ENCODE measurements around the gene PKIG. TPM values are rescaled to one million over a fixed set of nuclear protein-coding genes. Genes with fewer than 3 reads are reported as not detected.

The PKIG gene
- total RNA-seq, 1 experiment from 2014 or later: 27.0 TPM

GRCh38 chr20:44532981-44533331 is 49.4 kb upstream of the PKIG start:
- Histone ChIP-seq H2BK15ac (ENCODE audit: low read depth, low read length) (no peak overlapping the region), H3K4me2 (ENCODE audit: insufficient read depth, insufficient read length, low read length) (peak overlapping the region; percentile 67)

More at GRCh38 chr20:44532981-44533331, 49.4 kb upstream of the PKIG start:
- Mint-ChIP-seq H3K36me3 (ENCODE audit: insufficient read depth in 1 of 3, low read depth in 3 of 3) (no peaks in the 10 kb centered on the region), H3K4me1 (peaks cover 2 to 3% of the 10 kb centered on the region in 2 experiments; a peak in 3 of 4 replicates), H3K27me3 (ENCODE audit: low read depth) (no peaks in the 10 kb centered on the region), H3K4me3 (no peak overlapping the region), H3K27ac (no peak overlapping the region), H3K9me3 (no peaks in the 10 kb centered on the region)
- H3K23me2 ChIP-seq (ENCODE audit: insufficient read length, low read depth, low read length, poor library complexity, severe bottlenecking): peaks cover 14% of the 10 kb centered on the region
- H4K91ac ChIP-seq (ENCODE audit: insufficient read length, low read depth, low read length): no peak overlapping the region
- H3K56ac ChIP-seq (ENCODE audit: insufficient read length, low read depth, low read length): no peak overlapping the region
- no peaks in the 10 kb centered on the region for H3K9me3 ChIP-seq (ENCODE audit: control insufficient read depth, low read depth, low read length)
- H2BK120ac ChIP-seq (ENCODE audit: low read depth, low read length, poor library complexity, severe bottlenecking): no peak overlapping the region
- H3K9ac ChIP-seq (ENCODE audit: extremely low read depth, insufficient read length, low read length): peak overlapping the region; percentile 51
- H4K20me1 ChIP-seq (ENCODE audit: control insufficient read depth, insufficient read depth, insufficient read length): no peaks in the 10 kb centered on the region
- no peak overlapping the region for H3K23ac ChIP-seq (ENCODE audit: insufficient read length, low read depth, low read length)
- H2BK12ac ChIP-seq (ENCODE audit: insufficient read length, low read depth, low read length): no peak overlapping the region
- H3K4me1 ChIP-seq (ENCODE audit: insufficient read depth, low read length): no peaks in the 10 kb centered on the region
- no peak for DNase-seq
- H3K14ac ChIP-seq (ENCODE audit: insufficient read depth, low read length): no peak overlapping the region
- H2AK5ac ChIP-seq (ENCODE audit: insufficient read length, low read length): no peak overlapping the region
- no peak overlapping the region for H3K4ac ChIP-seq (ENCODE audit: low read depth, low read length)
- H2BK20ac ChIP-seq (ENCODE audit: low read depth, low read length, poor library complexity, severe bottlenecking): no peak overlapping the region
- H2BK5ac ChIP-seq (ENCODE audit: insufficient read length, low read length): no peak overlapping the region
- no CpG with 5 or more reads among the region's 2 CpGs for WGBS (ENCODE audit: extremely low coverage, insufficient read length, low lambda C conversion rate)
- no peak overlapping the region for H3K27ac ChIP-seq (ENCODE audit: insufficient read length, low read depth, low read length)
- H4K8ac ChIP-seq (replicated peaks; ENCODE audit: insufficient read length, low read depth, low read length): no peak overlapping the region
- H3T11ph ChIP-seq (ENCODE audit: low read length): no peak overlapping the region
- peaks cover 3% of the 10 kb centered on the region for H3K79me1 ChIP-seq (ENCODE audit: insufficient read depth, low read depth, low read length, poor library complexity, severe bottlenecking)
- H2AFZ ChIP-seq (ENCODE audit: low read length): no peak overlapping the region
- H4K5ac ChIP-seq (ENCODE audit: insufficient read length, low read depth, low read length): no peak overlapping the region
- no peak for TF ChIP-seq CTCF (conservative IDR thresholded peaks at IDR 0.05)
- no peak overlapping the region for H3K18ac ChIP-seq (ENCODE audit: insufficient read length, low read depth, low read length)
- no peaks in the 10 kb centered on the region for H3K79me2 ChIP-seq (ENCODE audit: insufficient read depth, low read length)
- no peaks in the 10 kb centered on the region for H3K27me3 ChIP-seq (ENCODE audit: insufficient read depth, low read length)
